GM12865 (cell line): ENCODE measurements around the gene RNU5D-1.
"Not testable (repeated sequence)": the region's sequence is repeated elsewhere in the genome, so short reads cannot be mapped to it uniquely, and the experiment has no call there.

Experiments
- DNase-seq: peaks from one replicate; pipeline ENCODE4 v3.0.0; 2010; ENCODE audit warnings: low read depth
- H3K4me3 ChIP-seq: 2 replicates; pipeline ENCODE4 v1.5.1; 2011; ENCODE audit warnings: mild to moderate bottlenecking, low read depth, low read length, control low read depth
- CTCF ChIP-seq: IDR thresholded peaks from 2 replicates; pipeline ENCODE4 v1.5.1; 2011; ENCODE audit warnings: low read length, control low read depth, low read depth, inconsistent platforms; ENCODE audit not compliant: insufficient read depth; ENCODE audit errors: missing control alignments

Gene RNU5D-1

GRCh38 chr1:44743211-44743610 is 12.2 kb upstream of the RNU5D-1 start:
- no peak for TF ChIP-seq CTCF
- H3K4me3 ChIP-seq: no peak overlapping the region
- no peak for DNase-seq

GRCh38 chr1:44740179-44740617 is 9.2 kb upstream of the RNU5D-1 start:
- peak; percentile 40 for DNase-seq
- H3K4me3 ChIP-seq: peak overlapping the region; percentile 93
- TF ChIP-seq CTCF: no peak

- DNase-seq: peak; percentile 99
- peak within 1 kb of the TSS; percentile 93 for H3K4me3 ChIP-seq
- TF ChIP-seq CTCF: no peak
Measured at GRCh38 chr1:44739307-44740178, 8.6 kb upstream of the RNU5D-1 start, which contains the start of gene KIF2C. TSS of gene KIF2C (plus strand) at chr1:44739837. CDS start at chr1:44739933, 96 bp downstream.

GRCh38 chr1:44738953-44739306 is 8.0 kb upstream of the RNU5D-1 start:
- not testable (repeated sequence) for DNase-seq
- H3K4me3 ChIP-seq: peak overlapping the region; percentile 93

GRCh38 chr1:44735992-44736391 is 5.0 kb upstream of the RNU5D-1 start:
- TF ChIP-seq CTCF: no peak
- no peak for DNase-seq
- H3K4me3 ChIP-seq: no peak overlapping the region

GRCh38 chr1:44733784-44734183 is 2.8 kb upstream of the RNU5D-1 start:
- no peak for TF ChIP-seq CTCF
- no peak overlapping the region for H3K4me3 ChIP-seq
- no peak for DNase-seq

- no peak for TF ChIP-seq CTCF
- H3K4me3 ChIP-seq: no peak overlapping the region
- no peak for DNase-seq
Measured at GRCh38 chr1:44733365-44733764, 2.4 kb upstream of the RNU5D-1 start.
